SJSA1 (cell line): ENCODE results near the gene SLC13A2. TPM values are rescaled to one million over a fixed set of nuclear protein-coding genes. Genes with fewer than 3 reads are reported as not detected.

Experiments used
- DNase-seq, 2 experiments: peaks; one replicate each; pipeline ENCODE4 v3.0.0-alpha.2; 2015 to 2020; ENCODE audit warnings: low spot score in 2 of 2, low read depth in 1 of 2
- H3K27ac ChIP-seq: fragments of 250-450 bp; sonication (Bioruptor Pico); 2 replicates; pipeline ENCODE4 v1.5.1; 2020; ENCODE audit warnings: mild to moderate bottlenecking, moderate library complexity
- H3K27me3 ChIP-seq: fragments of 250-450 bp; sonication (Bioruptor Pico); replicated peaks from 2 replicates; pipeline ENCODE4 v1.5.1; 2020; ENCODE audit warnings: mild to moderate bottlenecking, moderate library complexity
- H3K36me3 ChIP-seq: fragments of 250-450 bp; sonication (Bioruptor Pico); 2 replicates; pipeline ENCODE4 v1.5.1; 2020; ENCODE audit warnings: mild to moderate bottlenecking
- H3K4me1 ChIP-seq: fragments of 250-450 bp; sonication (Bioruptor Pico); replicated peaks from 2 replicates; pipeline ENCODE4 v1.6.1; 2021; ENCODE audit warnings: mild to moderate bottlenecking
- H3K4me3 ChIP-seq: fragments of 250-450 bp; sonication (Bioruptor Pico); 2 replicates; pipeline ENCODE4 v1.5.1; 2020; ENCODE audit warnings: mild to moderate bottlenecking
- H3K9me3 ChIP-seq: fragments of 250-450 bp; sonication (Bioruptor Pico); replicated peaks from 2 replicates; pipeline ENCODE4 v1.5.1; 2020; ENCODE audit warnings: mild to moderate bottlenecking
- total RNA-seq: library from RNA; depleted of rRNA; stranded (reverse); fragments of >200 nt; shearing (Covaris generic); gene quantifications from 2 replicates; pipeline ENCODE4 v1.2.3, GENCODE V29; 2014

Gene SLC13A2
- total RNA-seq, 1 experiment from 2014 or later: not detected

DNA sequence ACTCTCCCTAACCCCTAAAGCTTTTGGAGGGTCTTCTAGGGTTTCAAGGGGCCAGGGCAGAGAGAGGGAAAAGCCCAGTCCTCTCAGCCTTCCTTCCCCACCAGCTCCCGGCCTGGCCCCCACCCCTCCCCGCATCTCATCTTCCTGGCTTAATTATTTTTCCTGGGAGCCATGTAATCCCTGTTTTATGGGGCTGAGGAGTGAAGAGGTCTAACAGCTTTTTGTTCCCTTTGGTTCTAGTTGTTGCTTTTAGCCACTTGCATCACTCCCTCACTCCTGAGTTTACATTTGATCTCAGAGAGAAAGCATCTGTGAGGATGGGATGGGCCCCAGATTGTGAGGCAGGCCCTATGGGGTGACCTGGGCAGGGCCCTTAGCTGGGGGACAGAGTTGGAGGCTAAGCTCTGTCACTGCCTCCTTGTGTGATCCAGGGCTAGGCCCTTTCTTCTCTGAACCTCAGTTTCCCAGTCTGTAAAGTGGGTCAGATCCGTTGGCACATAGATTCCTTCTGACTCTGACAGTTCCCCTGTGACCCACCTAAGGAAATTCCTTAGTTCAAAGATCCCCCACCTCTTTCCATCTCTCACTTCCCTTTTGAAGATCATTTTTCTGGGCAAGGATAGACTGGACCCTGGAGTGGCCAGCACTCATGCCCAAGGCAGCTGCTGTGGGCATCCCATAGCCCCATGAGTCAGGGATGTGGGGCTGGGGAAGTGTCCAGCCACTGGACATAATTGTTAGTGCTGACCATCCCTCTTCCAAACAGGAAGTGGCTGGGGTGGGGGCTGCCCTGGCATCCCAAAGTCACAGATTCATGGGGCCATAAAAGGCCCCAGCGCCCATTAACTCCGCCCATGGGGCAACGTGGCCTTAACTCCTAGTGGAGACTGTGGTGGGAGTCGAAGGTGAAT lies 58.9 kb downstream of the SLC13A2 start:
- DNase-seq: no peak
- H3K27ac ChIP-seq: no peak overlapping the region
- H3K4me3 ChIP-seq: no peak overlapping the region
- H3K9me3 ChIP-seq: no peaks in the 10 kb centered on the region
- H3K27me3 ChIP-seq: no peaks in the 10 kb centered on the region
- no peaks in the 10 kb centered on the region for H3K4me1 ChIP-seq
- H3K36me3 ChIP-seq: no peaks in the 10 kb centered on the region

DNA sequence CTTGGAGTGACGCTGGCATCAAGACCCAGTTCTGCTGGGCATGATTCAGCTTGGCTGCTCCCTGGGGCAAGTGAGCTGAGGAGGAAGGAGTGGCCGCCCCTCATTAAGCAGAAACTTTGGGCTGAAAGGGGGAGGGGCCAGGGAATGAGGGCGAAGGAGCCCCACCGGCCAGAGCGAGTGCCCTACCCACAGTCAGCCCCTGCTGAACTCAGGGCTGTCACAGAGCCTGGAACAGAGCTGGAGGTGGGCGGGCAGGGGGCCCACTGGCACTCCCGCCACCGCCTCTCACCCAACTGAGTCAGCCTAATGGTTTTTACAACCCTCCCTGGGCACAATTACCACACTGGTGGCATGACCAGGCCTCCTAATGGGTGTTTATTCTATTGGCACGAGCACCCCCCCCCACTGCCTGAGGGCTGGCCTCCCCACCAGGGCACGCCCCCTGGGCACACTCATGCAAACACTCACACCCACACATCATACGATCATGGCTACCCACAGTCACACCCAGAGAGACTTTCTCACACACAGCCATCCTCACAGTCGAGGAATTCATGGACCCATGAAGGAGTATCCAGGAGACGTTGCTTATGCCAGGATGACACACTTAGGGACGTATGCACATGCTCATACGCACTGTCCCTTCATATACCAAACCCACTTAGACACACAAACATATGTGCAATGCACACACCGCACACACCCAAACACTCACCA lies 59.8 kb downstream of the SLC13A2 start:
- Histone ChIP-seq H3K27me3 (no peaks in the 10 kb centered on the region), H3K27ac (no peak overlapping the region), H3K9me3 (no peaks in the 10 kb centered on the region), H3K4me1 (no peaks in the 10 kb centered on the region), H3K4me3 (no peak overlapping the region), H3K36me3 (no peaks in the 10 kb centered on the region)
- no peak for DNase-seq

GRCh38 chr17:28534740-28535375 lies 61.4 kb downstream of the SLC13A2 start:
- H3K4me1 ChIP-seq: no peaks in the 10 kb centered on the region
- no peaks in the 10 kb centered on the region for H3K9me3 ChIP-seq
- no peaks in the 10 kb centered on the region for H3K36me3 ChIP-seq
- no peak for DNase-seq
- H3K4me3 ChIP-seq: no peak overlapping the region
- no peak overlapping the region for H3K27ac ChIP-seq
- no peaks in the 10 kb centered on the region for H3K27me3 ChIP-seq

DNA sequence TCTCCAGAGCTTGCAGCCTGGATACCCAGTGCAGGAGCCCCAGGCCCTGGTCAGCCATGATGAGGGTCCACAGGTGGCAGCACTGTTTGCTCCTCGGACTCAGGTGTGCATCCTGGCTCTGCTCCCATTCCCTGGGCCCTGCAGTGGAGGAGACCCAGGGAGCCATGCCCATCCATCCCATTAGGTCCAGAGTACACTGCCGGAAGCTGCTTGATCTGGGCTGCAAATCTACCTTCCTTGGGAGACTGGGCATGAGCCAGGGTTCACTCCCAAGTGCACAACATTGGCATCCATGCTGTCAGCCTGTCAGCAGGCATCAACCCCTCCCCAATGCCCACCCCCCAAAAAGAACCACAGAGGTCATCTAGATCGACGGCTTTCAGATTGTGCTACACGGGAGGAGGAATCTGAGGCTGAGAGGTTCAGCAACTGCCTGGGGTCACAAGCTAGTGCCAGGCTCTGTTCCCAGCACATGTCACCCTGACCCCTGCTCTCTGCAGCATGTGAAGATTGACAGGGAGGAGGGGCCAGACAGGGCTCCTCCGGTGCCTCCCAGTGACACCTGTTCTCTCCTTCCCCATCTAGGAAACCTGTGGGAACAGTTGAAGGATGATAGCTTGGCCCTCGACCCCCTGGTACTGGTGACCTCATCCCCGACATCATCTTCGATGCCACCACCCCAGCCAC lies 63.2 kb downstream of the SLC13A2 start:
- H3K4me1 ChIP-seq: no peaks in the 10 kb centered on the region
- no peak overlapping the region for H3K4me3 ChIP-seq
- no peak overlapping the region for H3K27ac ChIP-seq
- no peaks in the 10 kb centered on the region for H3K36me3 ChIP-seq
- no peaks in the 10 kb centered on the region for H3K9me3 ChIP-seq
- no peaks in the 10 kb centered on the region for H3K27me3 ChIP-seq
- no peak for DNase-seq

DNA sequence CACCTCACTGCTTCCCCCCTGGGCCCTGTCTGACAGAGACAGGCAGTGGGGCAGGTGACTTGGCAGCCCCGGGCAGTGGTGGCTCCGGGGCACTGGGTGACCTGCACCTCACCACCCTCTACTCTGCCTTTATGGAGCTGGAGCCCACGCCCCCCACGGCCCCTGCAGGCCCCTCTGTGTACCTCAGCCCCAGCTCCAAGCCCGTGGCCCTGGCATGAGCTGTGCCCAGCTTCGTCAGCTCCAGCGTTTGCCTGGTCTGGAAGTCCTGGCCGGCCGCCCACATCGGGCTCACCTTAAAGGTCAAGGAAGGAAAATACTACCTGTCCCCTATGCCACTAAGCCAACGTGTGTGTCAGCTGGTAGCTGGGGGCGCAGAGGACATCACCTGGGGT lies 63.8 kb downstream of the SLC13A2 start:
- no peak overlapping the region for H3K4me3 ChIP-seq
- H3K4me1 ChIP-seq: no peaks in the 10 kb centered on the region
- H3K36me3 ChIP-seq: no peaks in the 10 kb centered on the region
- no peak for DNase-seq
- H3K9me3 ChIP-seq: no peaks in the 10 kb centered on the region
- H3K27me3 ChIP-seq: no peaks in the 10 kb centered on the region
- H3K27ac ChIP-seq: no peak overlapping the region

- DNase-seq: no peak
- H3K4me1 ChIP-seq: no peaks in the 10 kb centered on the region
- H3K9me3 ChIP-seq: no peaks in the 10 kb centered on the region
- H3K36me3 ChIP-seq: no peaks in the 10 kb centered on the region
- H3K27me3 ChIP-seq: no peaks in the 10 kb centered on the region
- H3K27ac ChIP-seq: no peak overlapping the region
- no peak overlapping the region for H3K4me3 ChIP-seq
Observed at GRCh38 chr17:28538296-28538895, 65.0 kb downstream of the SLC13A2 start.

DNA sequence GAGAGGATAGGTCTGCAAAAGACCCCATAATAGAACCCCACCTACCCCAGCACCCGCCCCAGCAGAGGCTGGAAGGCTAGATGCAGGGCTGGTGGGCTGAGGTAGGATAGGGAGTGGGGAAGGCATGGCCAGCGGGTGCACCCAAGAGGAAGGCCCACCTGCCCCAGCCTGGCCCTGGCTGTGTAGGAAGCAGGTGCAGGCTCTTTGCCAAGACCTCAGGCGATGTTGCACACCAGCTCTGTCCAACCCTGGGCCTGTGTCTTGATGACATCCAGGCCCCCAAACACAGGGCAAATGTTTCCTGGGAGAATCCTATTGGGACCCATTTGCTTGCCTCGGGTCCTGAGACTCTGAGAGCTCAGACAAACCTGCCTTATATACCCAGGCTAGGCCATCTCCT lies 66.8 kb downstream of the SLC13A2 start:
- Histone ChIP-seq H3K27ac (no peak overlapping the region), H3K4me3 (no peak overlapping the region), H3K36me3 (no peaks in the 10 kb centered on the region), H3K27me3 (no peaks in the 10 kb centered on the region), H3K9me3 (no peaks in the 10 kb centered on the region), H3K4me1 (no peaks in the 10 kb centered on the region)
- no peak for DNase-seq

- H3K27ac ChIP-seq: no peak overlapping the region
- H3K9me3 ChIP-seq: no peaks in the 10 kb centered on the region
- peaks cover under 1% of the 10 kb centered on the region for H3K36me3 ChIP-seq
- DNase-seq: no peak
- no peak overlapping the region for H3K4me3 ChIP-seq
- H3K27me3 ChIP-seq: no peaks in the 10 kb centered on the region
- no peaks in the 10 kb centered on the region for H3K4me1 ChIP-seq
Observed at GRCh38 chr17:28541439-28541838, 68.0 kb downstream of the SLC13A2 start.

- peaks cover 12% of the 10 kb centered on the region for H3K36me3 ChIP-seq
Observed at GRCh38 chr17:28544402-28545140, 71.1 kb downstream of the SLC13A2 start.

DNA sequence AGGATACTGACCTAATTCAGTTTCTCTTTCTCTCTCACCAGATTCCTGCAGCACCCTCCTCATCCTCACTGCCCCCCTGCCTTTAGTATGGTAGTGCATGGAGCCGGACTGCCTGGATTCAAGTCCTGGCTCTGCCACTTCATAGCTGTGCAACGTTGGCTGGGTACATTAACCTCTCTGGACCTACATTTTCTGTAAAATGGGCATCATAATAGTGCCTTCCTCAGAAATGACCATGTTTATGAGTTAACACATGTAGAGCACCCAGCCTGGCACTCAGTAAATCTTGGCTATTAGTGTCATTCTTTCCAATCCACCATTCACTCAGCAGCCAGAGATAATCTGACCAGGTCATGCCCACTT lies 71.7 kb downstream of the SLC13A2 start:
- Histone ChIP-seq H3K4me3 (no peak overlapping the region), H3K4me1 (no peaks in the 10 kb centered on the region)

More at GRCh38 chr17:28544402-28545140, 71.1 kb downstream of the SLC13A2 start:
- Histone ChIP-seq H3K4me3 (no peak overlapping the region), H3K27ac (no peak overlapping the region), H3K27me3 (no peaks in the 10 kb centered on the region), H3K4me1 (no peaks in the 10 kb centered on the region), H3K9me3 (no peaks in the 10 kb centered on the region)
- DNase-seq: no peak

DNA sequence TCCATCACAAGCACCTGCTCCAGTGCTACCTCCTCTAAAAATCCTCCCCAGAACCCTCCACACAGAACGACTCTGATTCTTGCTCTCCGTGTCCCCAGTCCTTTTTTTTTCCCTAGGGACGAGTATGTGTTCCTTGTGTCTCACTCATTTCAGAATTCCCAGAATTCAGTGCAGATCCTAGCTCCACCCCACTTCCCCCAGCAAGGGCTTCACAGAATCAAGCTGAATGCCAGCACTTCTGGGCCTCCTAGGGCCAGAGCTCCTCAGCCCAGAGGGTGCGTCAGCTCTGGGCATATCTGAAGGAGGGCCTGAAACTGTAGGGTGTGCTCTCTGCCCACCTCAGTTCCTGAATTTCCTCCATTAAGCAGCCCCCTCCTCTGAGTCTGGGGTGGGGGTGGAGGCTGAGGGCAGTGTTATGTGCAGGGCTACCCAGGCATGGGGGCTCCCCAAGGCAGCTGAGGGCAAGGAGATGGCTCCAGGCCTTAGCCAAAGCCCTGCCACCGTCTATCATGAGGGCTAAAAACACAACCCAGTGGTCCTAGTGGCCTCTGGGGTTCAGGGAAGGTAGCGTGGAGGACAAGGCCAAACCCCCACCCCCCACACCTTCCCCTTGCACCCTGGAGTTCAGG lies 72.5 kb downstream of the SLC13A2 start:
- DNase-seq: no peak
- Histone ChIP-seq H3K27ac (no peak overlapping the region), H3K9me3 (no peaks in the 10 kb centered on the region), H3K36me3 (peaks cover 12% of the 10 kb centered on the region), H3K4me1 (no peaks in the 10 kb centered on the region), H3K4me3 (no peak overlapping the region), H3K27me3 (no peaks in the 10 kb centered on the region)

More for the DNA sequence above, 71.7 kb downstream of the SLC13A2 start:
- H3K9me3 ChIP-seq: no peaks in the 10 kb centered on the region
- peaks cover 12% of the 10 kb centered on the region for H3K36me3 ChIP-seq
- no peak overlapping the region for H3K27ac ChIP-seq
- no peaks in the 10 kb centered on the region for H3K27me3 ChIP-seq
- no peak for DNase-seq

DNA sequence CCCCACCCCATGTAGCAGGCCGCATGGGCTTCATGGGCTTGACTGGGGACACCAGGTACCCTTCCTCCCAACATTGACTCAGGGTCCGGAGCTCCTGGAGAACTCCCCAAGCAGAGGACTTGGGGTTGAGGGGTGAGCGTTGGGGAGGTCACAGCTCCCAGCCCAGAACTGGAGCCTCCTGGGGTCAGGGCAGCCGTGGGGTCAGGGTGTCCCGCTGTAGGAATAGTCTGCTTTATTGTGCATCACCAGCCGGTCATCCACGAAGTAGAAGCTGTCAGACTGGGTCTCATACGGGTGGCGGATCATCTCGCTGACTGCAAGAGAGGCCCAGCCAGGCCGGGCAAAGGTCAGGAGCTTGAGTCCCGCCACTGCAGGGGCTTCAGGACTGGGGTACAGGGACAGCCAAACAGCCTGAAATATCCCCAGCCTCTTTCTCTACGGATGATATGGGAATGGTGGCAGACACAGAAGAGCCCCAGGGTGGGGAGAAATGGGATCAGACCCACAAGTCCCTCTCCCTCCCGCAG lies 73.7 kb downstream of the SLC13A2 start:
- Histone ChIP-seq H3K36me3 (peaks cover 12% of the 10 kb centered on the region), H3K9me3 (no peaks in the 10 kb centered on the region), H3K27me3 (no peaks in the 10 kb centered on the region), H3K4me1 (peaks cover 4% of the 10 kb centered on the region), H3K27ac (no peak overlapping the region), H3K4me3 (no peak overlapping the region)
- DNase-seq: no peak
